ENCODE results near the gene PHF19. TPM values are rescaled to one million over a fixed set of nuclear protein-coding genes. Genes with fewer than 3 reads are reported as not detected.

The PHF19 gene
- polyA plus RNA-seq, 1 donor from 2014 or later = 4.9 TPM

GRCh38 chr9:120875643-120875953 is 1.4 kb downstream of the PHF19 start:
- Histone ChIP-seq H3K9me2 (ENCODE audit: insufficient read depth, low read length) (no peaks in the 10 kb centered on the region), H3K27ac (ENCODE audit: low read length) (no peak overlapping the region), H3K36me3 (ENCODE audit: insufficient read depth, low read length) (no peaks in the 10 kb centered on the region), H3K79me2 (replicated peaks; ENCODE audit: insufficient read depth, low read length) (no peaks in the 10 kb centered on the region), H4K20me1 (ENCODE audit: insufficient read depth) (no peaks in the 10 kb centered on the region), H3K9me3 (ENCODE audit: low read length) (no peaks in the 10 kb centered on the region), H3K4me2 (ENCODE audit: low read length) (no peak overlapping the region), H3K4me3 (ENCODE audit: low read length) (no peak overlapping the region), H3K9ac (ENCODE audit: low read length) (no peak overlapping the region), H2AFZ (ENCODE audit: low read depth, low read length) (no peak overlapping the region), H3K27me3 (ENCODE audit: insufficient read depth, low read depth, low read length) (peaks cover 10% of the 10 kb centered on the region), H3F3A (ENCODE audit: insufficient read depth, low read length, poor library complexity, severe bottlenecking) (peaks cover 4% of the 10 kb centered on the region)
- TF ChIP-seq SMC3 (conservative IDR thresholded peaks at IDR 0.05; ENCODE audit: poor library complexity) (no peak), REST (IDR thresholded peaks at IDR 0.05; ENCODE audit: borderline replicate concordance) (no peak), MXI1 (conservative IDR thresholded peaks at IDR 0.05; ENCODE audit: poor library complexity, severe bottlenecking) (no peak), RAD21 (conservative IDR thresholded peaks at IDR 0.05) (no peak), EP300 (conservative IDR thresholded peaks at IDR 0.05; ENCODE audit: poor library complexity, severe bottlenecking) (no peak), TAF1 (IDR thresholded peaks at IDR 0.05; ENCODE audit: low read depth) (no peak), CTCF (IDR thresholded peaks at IDR 0.05; ENCODE audit: poor library complexity, severe bottlenecking) (no peak)

- H3K4me3 ChIP-seq (ENCODE audit: low read length) = no peak overlapping the region
- H3K4me2 ChIP-seq (ENCODE audit: low read length) = no peak overlapping the region
- no peaks in the 10 kb centered on the region for H3K9me3 ChIP-seq (ENCODE audit: low read length)
- no peak overlapping the region for H3K9ac ChIP-seq (ENCODE audit: low read length)
- no peak overlapping the region for H2AFZ ChIP-seq (ENCODE audit: low read depth, low read length)
- H4K20me1 ChIP-seq (ENCODE audit: insufficient read depth) = no peaks in the 10 kb centered on the region
- no peaks in the 10 kb centered on the region for H3K9me2 ChIP-seq (ENCODE audit: insufficient read depth, low read length)
- no peaks in the 10 kb centered on the region for H3K36me3 ChIP-seq (ENCODE audit: insufficient read depth, low read length)
- H3K27me3 ChIP-seq (ENCODE audit: insufficient read depth, low read depth, low read length) = peaks cover 10% of the 10 kb centered on the region
- no peaks in the 10 kb centered on the region for H3K79me2 ChIP-seq (replicated peaks; ENCODE audit: insufficient read depth, low read length)
- TF ChIP-seq RAD21 (conservative IDR thresholded peaks at IDR 0.05) = no peak
- TF ChIP-seq EZH2 (IDR thresholded peaks at IDR 0.05; ENCODE audit: borderline replicate concordance, insufficient read depth, low read length, poor library complexity, severe bottlenecking) = no peak
- TF ChIP-seq TAF1 (IDR thresholded peaks at IDR 0.05; ENCODE audit: low read depth) = no peak
- TF ChIP-seq EP300 (conservative IDR thresholded peaks at IDR 0.05; ENCODE audit: poor library complexity, severe bottlenecking) = no peak
- no peak for TF ChIP-seq MXI1 (conservative IDR thresholded peaks at IDR 0.05; ENCODE audit: poor library complexity, severe bottlenecking)
- no peak for TF ChIP-seq POLR2AphosphoS5 (IDR thresholded peaks at IDR 0.05)
- TF ChIP-seq CTCF (IDR thresholded peaks at IDR 0.05; ENCODE audit: poor library complexity, severe bottlenecking) = no peak
- no peak for TF ChIP-seq SMC3 (conservative IDR thresholded peaks at IDR 0.05; ENCODE audit: poor library complexity)
- no peak for TF ChIP-seq REST (IDR thresholded peaks at IDR 0.05; ENCODE audit: borderline replicate concordance)
- no peak overlapping the region for H3K27ac ChIP-seq (ENCODE audit: low read length)
- peaks cover 4% of the 10 kb centered on the region for H3F3A ChIP-seq (ENCODE audit: insufficient read depth, low read length, poor library complexity, severe bottlenecking)
Observed at GRCh38 chr9:120875195-120875565, 1.8 kb downstream of the PHF19 start.

Measured in neural cell (in vitro differentiated cells).